GM12891 (cell line): ENCODE data around the gene ARHGEF1.

ENCODE experiments used
- POLR2A ChIP-seq: IDR thresholded peaks from 2 replicates; pipeline ENCODE4 v1.6.1; 2011; ENCODE audit warnings: low read depth, low read length, control low read depth
- POLR2AphosphoS5 ChIP-seq: IDR thresholded peaks from 2 replicates; pipeline ENCODE4 v1.6.1; 2011; ENCODE audit warnings: low read depth, low read length, control low read depth

DNA sequence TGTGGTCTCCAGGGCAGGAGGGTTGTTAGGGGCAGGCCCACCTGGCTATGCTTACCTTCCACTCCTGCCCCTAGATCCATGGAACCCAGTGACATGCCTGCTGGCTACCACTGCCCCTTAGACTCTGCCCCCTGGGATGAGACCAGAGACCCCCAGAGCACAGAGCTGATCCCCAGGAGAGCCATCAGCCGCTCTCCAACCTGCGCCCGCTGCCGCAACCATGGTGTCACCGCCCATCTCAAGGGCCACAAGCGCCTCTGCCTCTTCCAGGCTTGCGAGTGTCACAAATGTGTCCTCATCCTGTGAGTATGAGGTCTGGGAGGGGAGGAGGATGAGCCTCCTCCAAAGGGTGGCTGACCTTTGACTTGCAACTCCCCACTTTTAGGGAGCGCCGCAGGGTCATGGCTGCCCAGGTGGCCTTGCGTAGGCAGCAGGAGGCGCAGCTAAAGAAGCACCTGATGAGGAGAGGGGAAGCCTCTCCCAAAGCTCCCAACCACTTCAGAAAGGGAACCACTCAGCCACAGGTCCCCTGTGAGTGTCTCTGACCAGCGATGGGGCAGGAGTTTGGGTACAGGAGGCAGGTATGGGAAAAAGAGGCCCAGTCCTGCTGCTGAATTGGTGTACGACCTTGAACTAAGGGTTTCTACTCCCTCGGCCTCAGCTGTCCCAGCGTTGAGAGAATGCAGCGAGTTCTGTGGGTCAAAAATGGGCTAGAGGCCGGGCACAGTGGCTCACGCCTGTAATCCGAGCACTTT, 35.5 kb upstream of the ARHGEF1 start:
- TF ChIP-seq POLR2A = no peak
- TF ChIP-seq POLR2AphosphoS5 = no peak
